Astrocyte (in vitro differentiated cells and primary cell): ENCODE results near the gene DMRTA2. TPM values are rescaled to one million over a fixed set of nuclear protein-coding genes. Genes with fewer than 3 reads are reported as not detected.
A peak's percentile ranks its signal among the peaks of the same experiment; 100 is the strongest.

Experiments
- DNase-seq: peaks from one replicate; pipeline ENCODE4 v3.0.0-alpha.2; 2010; ENCODE audit warnings: low read depth
- FAIRE-seq: peaks from 2 replicates; lab custom pipeline; 2011; peaks lifted over from hg19 to GRCh38; lab: Jason Lieb, UNC
- H2AFZ ChIP-seq: 2 replicates; pipeline ENCODE4 v1.6.0; 2012; ENCODE audit warnings: low read depth, low read length, inconsistent platforms
- H3K27ac ChIP-seq: 2 replicates; pipeline ENCODE4 v1.5.1; 2011; ENCODE audit warnings: low read depth, low read length, inconsistent platforms
- H3K27me3 ChIP-seq: 2 replicates; pipeline ENCODE4 v1.6.0; 2011; ENCODE audit warnings: low read length, inconsistent platforms; ENCODE audit not compliant: insufficient read depth
- H3K36me3 ChIP-seq: 2 replicates; pipeline ENCODE4 v1.5.1; 2011; ENCODE audit warnings: low read length, inconsistent platforms; ENCODE audit not compliant: insufficient read depth
- H3K4me1 ChIP-seq: 2 replicates; pipeline ENCODE4 v1.5.1; 2011; ENCODE audit warnings: low read length, inconsistent platforms; ENCODE audit not compliant: insufficient read depth
- H3K4me2 ChIP-seq: 2 replicates; pipeline ENCODE4 v1.6.0; 2012; ENCODE audit warnings: low read length, inconsistent platforms
- H3K4me3 ChIP-seq: 2 replicates; pipeline ENCODE4 v1.5.1; 2011; ENCODE audit warnings: low read depth, mild to moderate bottlenecking, low read length, inconsistent platforms; ENCODE audit not compliant: insufficient read depth
- H3K79me2 ChIP-seq: 2 replicates; pipeline ENCODE4 v1.6.0; 2012; ENCODE audit warnings: mild to moderate bottlenecking, low read length, inconsistent platforms; ENCODE audit not compliant: insufficient read depth
- H3K9ac ChIP-seq: 2 replicates; pipeline ENCODE4 v1.6.0; 2012; ENCODE audit warnings: mild to moderate bottlenecking, low read length, inconsistent platforms
- H3K9me3 ChIP-seq: 2 replicates; pipeline ENCODE4 v1.5.1; 2012; ENCODE audit warnings: low read depth, mild to moderate bottlenecking, low read length, inconsistent platforms; ENCODE audit not compliant: insufficient read depth
- H4K20me1 ChIP-seq: 2 replicates; pipeline ENCODE4 v1.6.0; 2012; ENCODE audit warnings: low read length, inconsistent platforms; ENCODE audit not compliant: insufficient read depth
- H3K27ac Mint-ChIP-seq: one replicate; pipeline ENCODE4 v1.8.0; 2021; ENCODE audit warnings: mild to moderate bottlenecking, mixed read lengths; ENCODE audit not compliant: unreplicated experiment
- H3K27me3 Mint-ChIP-seq: one replicate; pipeline ENCODE4 v1.8.0; 2021; ENCODE audit warnings: low read depth, mixed read lengths; ENCODE audit not compliant: unreplicated experiment
- H3K36me3 Mint-ChIP-seq: one replicate; pipeline ENCODE4 v1.8.0; 2021; ENCODE audit warnings: low read depth, mixed read lengths; ENCODE audit not compliant: unreplicated experiment
- H3K4me1 Mint-ChIP-seq: one replicate; pipeline ENCODE4 v1.8.0; 2021; ENCODE audit warnings: low read depth, mixed read lengths; ENCODE audit not compliant: unreplicated experiment
- H3K4me3 Mint-ChIP-seq: one replicate; pipeline ENCODE4 v1.8.0; 2021; ENCODE audit warnings: mild to moderate bottlenecking, moderate library complexity, mixed read lengths; ENCODE audit not compliant: unreplicated experiment
- H3K9me3 Mint-ChIP-seq: one replicate; pipeline ENCODE4 v1.8.0; 2021; ENCODE audit warnings: mild to moderate bottlenecking, mixed read lengths; ENCODE audit not compliant: unreplicated experiment
- EZH2 ChIP-seq: IDR thresholded peaks from 2 replicates; pipeline ENCODE4 v1.6.1; 2012; ENCODE audit warnings: mild to moderate bottlenecking, low read length, inconsistent platforms; ENCODE audit not compliant: insufficient read depth
- total RNA-seq: library from RNA; stranded (reverse); gene quantifications from 2 replicates; pipeline ENCODE4 v1.2.1, GENCODE V29; 2021
- TF ChIP-seq, protein P1 (sequence below): IDR thresholded peaks from 2 replicates; pipeline ENCODE4 v1.5.1; 2011; ENCODE audit warnings: low read depth, mild to moderate bottlenecking, inconsistent platforms, low read length, moderate library complexity; ENCODE audit not compliant: insufficient read depth

The DMRTA2 gene
- total RNA-seq, 1 donor from 2014 or later: not detected

DNA sequence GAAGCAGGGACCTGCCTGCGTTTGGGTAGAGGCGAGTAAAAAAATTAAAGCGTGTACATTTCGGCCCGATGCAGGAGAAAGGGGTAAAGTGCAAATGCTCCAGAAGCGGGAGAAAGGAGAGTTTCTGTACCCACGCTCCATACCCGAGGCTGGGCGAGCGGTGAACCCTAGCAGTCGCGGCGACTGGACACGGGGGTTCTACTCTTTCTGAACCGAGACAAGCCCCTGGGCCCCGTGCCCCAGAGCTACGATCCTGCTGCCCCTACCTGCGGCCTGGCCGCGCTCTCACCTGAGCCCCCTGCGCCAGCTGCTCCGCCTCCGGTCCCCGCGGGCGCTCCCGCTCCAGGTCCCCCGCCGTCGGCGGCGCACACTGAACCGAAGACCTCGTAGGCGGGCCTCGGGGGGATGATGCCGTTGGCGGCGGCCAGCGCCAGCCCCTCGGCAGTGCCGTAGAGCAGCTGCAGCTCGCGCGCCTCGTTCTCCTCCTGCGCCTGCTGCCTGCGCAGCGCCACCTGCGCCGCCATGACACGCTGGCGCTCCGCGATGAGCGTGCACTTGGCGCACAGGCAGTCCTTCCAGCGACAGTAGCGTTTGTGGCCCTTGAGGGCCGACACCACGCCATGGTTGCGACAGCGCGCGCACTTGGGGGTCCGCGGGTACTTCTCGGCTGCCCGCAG, 2.4 kb downstream of the DMRTA2 start:
- Mint-ChIP-seq H3K9me3 (peaks cover 24% of the 10 kb centered on the region), H3K4me3 (no peak overlapping the region), H3K27ac (peak overlapping the region; percentile 85), H3K4me1 (no peaks in the 10 kb centered on the region), H3K36me3 (no peaks in the 10 kb centered on the region), H3K27me3 (peaks cover 79% of the 10 kb centered on the region)
- Histone ChIP-seq H3K4me2 (peak overlapping the region; percentile 82), H3K27me3 (peaks cover 88% of the 10 kb centered on the region), H2AFZ (peak overlapping the region; percentile 56), H3K79me2 (peaks cover 26% of the 10 kb centered on the region), H3K4me3 (peak overlapping the region; percentile 37), H3K36me3 (no peaks in the 10 kb centered on the region), H3K4me1 (peaks cover 11% of the 10 kb centered on the region), H3K27ac (no peak overlapping the region), H4K20me1 (peaks cover 35% of the 10 kb centered on the region), H3K9me3 (no peaks in the 10 kb centered on the region), H3K9ac (peak overlapping the region; percentile 30)
- TF ChIP-seq EZH2: peak; percentile 97
- TF ChIP-seq, protein P1, sequence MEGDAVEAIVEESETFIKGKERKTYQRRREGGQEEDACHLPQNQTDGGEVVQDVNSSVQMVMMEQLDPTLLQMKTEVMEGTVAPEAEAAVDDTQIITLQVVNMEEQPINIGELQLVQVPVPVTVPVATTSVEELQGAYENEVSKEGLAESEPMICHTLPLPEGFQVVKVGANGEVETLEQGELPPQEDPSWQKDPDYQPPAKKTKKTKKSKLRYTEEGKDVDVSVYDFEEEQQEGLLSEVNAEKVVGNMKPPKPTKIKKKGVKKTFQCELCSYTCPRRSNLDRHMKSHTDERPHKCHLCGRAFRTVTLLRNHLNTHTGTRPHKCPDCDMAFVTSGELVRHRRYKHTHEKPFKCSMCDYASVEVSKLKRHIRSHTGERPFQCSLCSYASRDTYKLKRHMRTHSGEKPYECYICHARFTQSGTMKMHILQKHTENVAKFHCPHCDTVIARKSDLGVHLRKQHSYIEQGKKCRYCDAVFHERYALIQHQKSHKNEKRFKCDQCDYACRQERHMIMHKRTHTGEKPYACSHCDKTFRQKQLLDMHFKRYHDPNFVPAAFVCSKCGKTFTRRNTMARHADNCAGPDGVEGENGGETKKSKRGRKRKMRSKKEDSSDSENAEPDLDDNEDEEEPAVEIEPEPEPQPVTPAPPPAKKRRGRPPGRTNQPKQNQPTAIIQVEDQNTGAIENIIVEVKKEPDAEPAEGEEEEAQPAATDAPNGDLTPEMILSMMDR: no peak
- DNase-seq: no peak
- FAIRE-seq: no peak

DNA sequence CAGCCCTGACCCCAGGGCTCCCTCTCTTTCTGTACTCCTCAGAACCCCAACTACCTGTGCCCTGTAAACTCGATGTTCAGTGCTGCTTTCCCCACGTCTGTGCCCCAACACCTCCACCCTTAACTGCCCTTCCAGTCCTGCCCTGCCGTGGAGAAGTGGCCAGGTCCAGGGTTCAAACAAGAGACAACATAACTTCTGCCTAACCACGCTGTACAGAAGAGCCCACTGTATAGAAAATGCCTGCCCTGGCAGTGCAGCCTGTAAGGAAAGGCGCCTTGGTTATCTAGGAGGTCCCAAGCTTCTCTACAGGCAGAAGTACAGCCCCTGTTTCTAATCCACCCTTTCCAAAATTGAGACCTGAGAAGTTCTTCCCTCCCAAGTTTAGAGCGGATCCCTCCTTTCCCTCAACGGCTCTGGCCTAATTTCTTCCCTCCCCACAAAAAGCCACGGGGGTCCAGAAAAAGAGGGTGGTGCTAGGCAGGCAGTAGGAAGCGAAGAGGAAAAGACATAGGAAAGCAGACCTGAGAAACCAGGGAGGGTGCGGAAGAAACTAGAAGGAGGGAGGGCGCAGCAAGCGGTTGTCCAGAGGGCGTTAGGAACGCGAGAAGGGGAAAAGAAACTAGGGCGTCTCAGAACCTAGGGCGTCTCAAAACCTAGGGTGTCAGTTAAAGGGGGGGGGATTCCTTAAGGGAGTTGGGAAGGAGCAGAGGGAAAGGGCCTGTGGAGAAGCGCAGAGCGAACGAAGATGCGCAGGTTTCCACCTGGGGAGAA, 3.2 kb downstream of the DMRTA2 start:
- FAIRE-seq: no peak
- peak overlapping the region; percentile 85 for H3K27ac Mint-ChIP-seq
- H3K27me3 Mint-ChIP-seq: peaks cover 78% of the 10 kb centered on the region
- peak overlapping the region; percentile 82 for H3K4me2 ChIP-seq
- no peak for DNase-seq
- no peak overlapping the region for H3K4me3 Mint-ChIP-seq
- H3K27ac ChIP-seq: no peak overlapping the region
- H3K36me3 ChIP-seq: no peaks in the 10 kb centered on the region
- peak overlapping the region; percentile 30 for H3K9ac ChIP-seq
- H3K4me1 Mint-ChIP-seq: no peaks in the 10 kb centered on the region
- H2AFZ ChIP-seq: no peak overlapping the region
- peaks cover 11% of the 10 kb centered on the region for H3K4me1 ChIP-seq
- TF ChIP-seq EZH2: no peak
- TF ChIP-seq, protein P1: no peak
- H3K9me3 ChIP-seq: no peaks in the 10 kb centered on the region
- no peaks in the 10 kb centered on the region for H3K36me3 Mint-ChIP-seq
- peak overlapping the region; percentile 37 for H3K4me3 ChIP-seq
- H3K9me3 Mint-ChIP-seq: peaks cover 23% of the 10 kb centered on the region
- peaks cover 88% of the 10 kb centered on the region for H3K27me3 ChIP-seq
- H3K79me2 ChIP-seq: peaks cover 26% of the 10 kb centered on the region
- peaks cover 29% of the 10 kb centered on the region for H4K20me1 ChIP-seq
